Kidney (tissue), 14 donors: ENCODE data around the gene RTEL1. TPM values are rescaled to one million over a fixed set of nuclear protein-coding genes. Genes with fewer than 3 reads are reported as not detected.

Source experiments
- DNase-seq, 5 donors: peaks; one replicate each; pipeline ENCODE4 v3.0.0-alpha.2; 2013 to 2020
- FAIRE-seq: peaks from 2 replicates; lab custom pipeline; 2012; peaks lifted over from hg19 to GRCh38; lab: Jason Lieb, UNC
- H3K27ac ChIP-seq, 2 donors: one replicate each; pipeline ENCODE4 v1.7.0; 2013; ENCODE audit warnings: low read depth in 2 of 2, low read length in 2 of 2, inconsistent platforms in 1 of 2
- H3K27me3 ChIP-seq: one replicate; pipeline ENCODE4 v1.7.1; 2013; ENCODE audit warnings: low read length, inconsistent platforms; ENCODE audit not compliant: control insufficient read depth, insufficient read depth
- H3K36me3 ChIP-seq, 3 donors: one replicate each; pipeline versions ENCODE4 v1.7.0 to v1.7.1; 2013; ENCODE audit warnings: low read length in 3 of 3, control low read depth in 1 of 3, inconsistent platforms in 1 of 3; ENCODE audit not compliant: insufficient read depth in 3 of 3, control insufficient read depth in 2 of 3
- H3K4me1 ChIP-seq, 3 donors: one replicate each; pipeline versions ENCODE4 v1.7.0 to v1.7.1; 2013; ENCODE audit warnings: low read length in 3 of 3, inconsistent platforms in 1 of 3, low read depth in 1 of 3; ENCODE audit not compliant: control insufficient read depth in 2 of 3, insufficient read depth in 2 of 3
- H3K4me3 ChIP-seq, 3 donors: one replicate each; pipeline versions ENCODE4 v1.7.0 to v1.8.1; 2013; ENCODE audit warnings: low read length in 3 of 3, control low read depth in 1 of 3, inconsistent platforms in 1 of 3
- H3K9ac ChIP-seq, 3 donors: one replicate each; pipeline versions ENCODE4 v1.7.0 to v1.7.1; 2013; ENCODE audit warnings: low read length in 3 of 3, control low read depth in 1 of 3, inconsistent platforms in 1 of 3
- H3K9me3 ChIP-seq, 3 donors: one replicate each; pipeline versions ENCODE4 v1.7.0 to v1.7.1; 2013; ENCODE audit warnings: low read length in 3 of 3, control low read depth in 1 of 3, inconsistent platforms in 1 of 3; ENCODE audit not compliant: control insufficient read depth in 2 of 3, insufficient read depth in 1 of 3
- intact Hi-C: fragments of 100-400 bp; cut with DNase I; formaldehyde crosslinking; loops from one replicate; pipeline ENCODE4 v1.11.1; 2022
- polyA plus RNA-seq: library from polyadenylated mRNA; stranded (reverse); fragments of 350-450 nt; fragmentation: Illumina TruSeq; extraction: RNeasy Lipid Tissue Mini Kit (QIAGEN cat#74804); gene quantifications from one replicate; pipeline ENCODE4 v1.2.3, GENCODE V29; 2014; ENCODE audit warnings: low read depth, low replicate concordance; ENCODE audit not compliant: insufficient read depth
- total RNA-seq: library from RNA; stranded (reverse); fragmentation: NEBNext Ultra II Directional; extraction: Animal tissue kit (Norgen Biotek cat#: 25700); gene quantifications from one replicate; pipeline ENCODE4 v1.2.1, GENCODE V29; 2021
- TF ChIP-seq, protein P1 (sequence below): IDR thresholded peaks from 3 replicates; pipeline ENCODE4 v1.5.1; 2012; ENCODE audit warnings: mild to moderate bottlenecking, moderate library complexity, borderline replicate concordance; ENCODE audit not compliant: insufficient read depth; ENCODE audit errors: extremely low read depth
- donor health status: control.
- donor health status: control.
- donor health status: control.
- donor health status: control.
- donor health status: control.
- donor health status: DM: yes; HTN: yes; CAD: no.
- donor health status: Normal renal cell carcinoma (clear cell type).

RTEL1 gene
- total and polyA plus RNA-seq, 2 donors from 2014 or later = 5.3 to 37.7 TPM

- peaks cover 0 to 21% (median 5%) of the 10 kb centered on the region in 3 donors for H3K4me1 ChIP-seq
- FAIRE-seq (no peak), DNase-seq (peak in 1 of 5 donors; percentile 82)
- TF ChIP-seq, protein P1, sequence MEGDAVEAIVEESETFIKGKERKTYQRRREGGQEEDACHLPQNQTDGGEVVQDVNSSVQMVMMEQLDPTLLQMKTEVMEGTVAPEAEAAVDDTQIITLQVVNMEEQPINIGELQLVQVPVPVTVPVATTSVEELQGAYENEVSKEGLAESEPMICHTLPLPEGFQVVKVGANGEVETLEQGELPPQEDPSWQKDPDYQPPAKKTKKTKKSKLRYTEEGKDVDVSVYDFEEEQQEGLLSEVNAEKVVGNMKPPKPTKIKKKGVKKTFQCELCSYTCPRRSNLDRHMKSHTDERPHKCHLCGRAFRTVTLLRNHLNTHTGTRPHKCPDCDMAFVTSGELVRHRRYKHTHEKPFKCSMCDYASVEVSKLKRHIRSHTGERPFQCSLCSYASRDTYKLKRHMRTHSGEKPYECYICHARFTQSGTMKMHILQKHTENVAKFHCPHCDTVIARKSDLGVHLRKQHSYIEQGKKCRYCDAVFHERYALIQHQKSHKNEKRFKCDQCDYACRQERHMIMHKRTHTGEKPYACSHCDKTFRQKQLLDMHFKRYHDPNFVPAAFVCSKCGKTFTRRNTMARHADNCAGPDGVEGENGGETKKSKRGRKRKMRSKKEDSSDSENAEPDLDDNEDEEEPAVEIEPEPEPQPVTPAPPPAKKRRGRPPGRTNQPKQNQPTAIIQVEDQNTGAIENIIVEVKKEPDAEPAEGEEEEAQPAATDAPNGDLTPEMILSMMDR = no peak
- H3K9ac ChIP-seq = no peak overlapping the region
- H3K27ac ChIP-seq = peak overlapping the region; percentile 92
- H3K27me3 ChIP-seq = no peaks in the 10 kb centered on the region
- intact Hi-C loops = no loop called here
- H3K4me3 ChIP-seq = no peak overlapping the region
- no peaks in the 10 kb centered on the region for H3K9me3 ChIP-seq
- H3K36me3 ChIP-seq = no peaks in the 10 kb centered on the region
These were observed 31.2 kb downstream of the RTEL1 start for GRCh38 chr20:63689046-63690002.

GRCh38 chr20:63690003-63690897, 32.1 kb downstream of the RTEL1 start:
- Histone ChIP-seq H3K4me3 (no peak overlapping the region), H3K27me3 (no peaks in the 10 kb centered on the region), H3K9ac (no peak overlapping the region), H3K4me1 (peaks cover 0 to 21% (median 5%) of the 10 kb centered on the region in 3 donors), H3K9me3 (no peaks in the 10 kb centered on the region), H3K36me3 (no peaks in the 10 kb centered on the region), H3K27ac (no peak overlapping the region)
- intact Hi-C loops = no loop called here
- TF ChIP-seq, protein P1 = no peak
- FAIRE-seq (no peak), DNase-seq (peak in 1 of 5 donors; percentile 77)

- Histone ChIP-seq H3K4me1 (peaks cover 0 to 15% (median 5%) of the 10 kb centered on the region in 3 donors), H3K9me3 (no peaks in the 10 kb centered on the region), H3K9ac (no peak overlapping the region), H3K4me3 (no peak overlapping the region), H3K27me3 (no peaks in the 10 kb centered on the region), H3K36me3 (no peaks in the 10 kb centered on the region), H3K27ac (no peak overlapping the region)
- TF ChIP-seq, protein P1 = no peak
- FAIRE-seq (no peak), DNase-seq (peak in 1 of 5 donors; percentile 78)
- intact Hi-C loops = no loop called here
These were observed 33.0 kb downstream of the RTEL1 start for GRCh38 chr20:63690898-63691710.
